ENCODE measurements around the gene PAFAH2. TPM values are rescaled to one million over a fixed set of nuclear protein-coding genes. Genes with fewer than 3 reads are reported as not detected.
"Not testable (repeated sequence)": the region's sequence is repeated elsewhere in the genome, so short reads cannot be mapped to it uniquely, and the experiment has no call there.

The PAFAH2 gene
- total RNA-seq, 2 experiments from 2014 or later, result 5.9 to 7.3 TPM

- CTCF ChIA-PET, result interaction anchor here (1.5 kb wide), 1 partner anchor 42 kb away, joined by 5 read pairs; no protein-coding TSS in a partner anchor
- Mint-ChIP-seq H3K4me1 (ENCODE audit: low read depth) (peaks cover 4% of the 10 kb centered on the region), H3K27ac (no peak overlapping the region), H3K9me3 (no peaks in the 10 kb centered on the region), H3K27me3 (no peaks in the 10 kb centered on the region), H3K36me3 (no peaks in the 10 kb centered on the region), H3K4me3 (no peak overlapping the region)
- intact Hi-C loops (cut with micrococcal nuclease), result no loop called here
- DNase-seq, result no peak
- POLR2A ChIA-PET, result no interaction called here
These were observed 60.9 kb downstream of the PAFAH2 start for GRCh38 chr1:25936947-25937346.

GRCh38 chr1:25933479-25934365 lies 64.1 kb downstream of the PAFAH2 start:
- peaks cover 4% of the 10 kb centered on the region for H3K4me1 Mint-ChIP-seq (ENCODE audit: low read depth)
- ChIA-PET CTCF (no interaction called here), POLR2A (no interaction called here)
- no peaks in the 10 kb centered on the region for H3K36me3 Mint-ChIP-seq
- H3K9me3 Mint-ChIP-seq, result no peaks in the 10 kb centered on the region
- H3K4me3 Mint-ChIP-seq, result no peak overlapping the region
- H3K27me3 Mint-ChIP-seq, result no peaks in the 10 kb centered on the region
- DNase-seq, result no peak
- intact Hi-C loops (cut with micrococcal nuclease), result no loop called here
- H3K27ac Mint-ChIP-seq, result no peak overlapping the region

- DNase-seq; H3K27ac Mint-ChIP-seq; H3K36me3 Mint-ChIP-seq; POLR2A ChIA-PET; H3K4me1 Mint-ChIP-seq (ENCODE audit: low read depth); H3K9me3 Mint-ChIP-seq; H3K4me3 Mint-ChIP-seq; CTCF ChIA-PET; intact Hi-C loops (cut with micrococcal nuclease); H3K27me3 Mint-ChIP-seq: not testable (repeated sequence)
These were observed 65.0 kb downstream of the PAFAH2 start for GRCh38 chr1:25932811-25933400.

- H3K27ac Mint-ChIP-seq, result no peak overlapping the region
- intact Hi-C loops (cut with micrococcal nuclease), result no loop called here
- POLR2A ChIA-PET, result no interaction called here
- no peaks in the 10 kb centered on the region for H3K36me3 Mint-ChIP-seq
- DNase-seq, result no peak
- no peaks in the 10 kb centered on the region for H3K9me3 Mint-ChIP-seq
- H3K4me3 Mint-ChIP-seq, result no peak overlapping the region
- CTCF ChIA-PET, result no interaction called here
- H3K27me3 Mint-ChIP-seq, result no peaks in the 10 kb centered on the region
- H3K4me1 Mint-ChIP-seq (ENCODE audit: low read depth), result peaks cover 4% of the 10 kb centered on the region
These were observed 65.5 kb downstream of the PAFAH2 start for GRCh38 chr1:25932321-25932720.

- Mint-ChIP-seq H3K27me3 (peaks cover under 1% of the 10 kb centered on the region), H3K9me3 (no peaks in the 10 kb centered on the region), H3K36me3 (no peaks in the 10 kb centered on the region), H3K4me1 (ENCODE audit: low read depth) (peaks cover 6% of the 10 kb centered on the region), H3K27ac (no peak overlapping the region), H3K4me3 (no peak overlapping the region)
- no peak for DNase-seq
- intact Hi-C loops (cut with micrococcal nuclease), result no loop called here
- CTCF ChIA-PET, result no interaction called here
- POLR2A ChIA-PET, result no interaction called here
These were observed 68.8 kb downstream of the PAFAH2 start for GRCh38 chr1:25929016-25929415.

GRCh38 chr1:25927521-25928265 lies 70.2 kb downstream of the PAFAH2 start:
- DNase-seq, result no peak

GRCh38 chr1:25926731-25927496 lies 70.9 kb downstream of the PAFAH2 start:
- CTCF ChIA-PET, result no interaction called here
- no peaks in the 10 kb centered on the region for H3K36me3 Mint-ChIP-seq
- peaks cover 1% of the 10 kb centered on the region for H3K27me3 Mint-ChIP-seq
- H3K4me1 Mint-ChIP-seq (ENCODE audit: low read depth), result peaks cover 16% of the 10 kb centered on the region
- intact Hi-C loops (cut with micrococcal nuclease), result no loop called here
- DNase-seq, result no peak
- H3K4me3 Mint-ChIP-seq, result no peak overlapping the region
- POLR2A ChIA-PET, result no interaction called here
- H3K27ac Mint-ChIP-seq, result no peak overlapping the region
- H3K9me3 Mint-ChIP-seq, result no peaks in the 10 kb centered on the region

More at GRCh38 chr1:25927521-25928265, 70.2 kb downstream of the PAFAH2 start:
- ChIA-PET POLR2A (interaction anchor here (0.6 kb wide), 1 partner anchor 315 kb away, joined by 4 read pairs; no protein-coding TSS in a partner anchor), CTCF (no interaction called here)
- no peak overlapping the region for H3K27ac Mint-ChIP-seq
- no peaks in the 10 kb centered on the region for H3K36me3 Mint-ChIP-seq
- H3K9me3 Mint-ChIP-seq, result no peaks in the 10 kb centered on the region
- H3K27me3 Mint-ChIP-seq, result peaks cover 1% of the 10 kb centered on the region
- peaks cover 9% of the 10 kb centered on the region for H3K4me1 Mint-ChIP-seq (ENCODE audit: low read depth)
- no peak overlapping the region for H3K4me3 Mint-ChIP-seq
- intact Hi-C loops (cut with micrococcal nuclease), result no loop called here

GRCh38 chr1:25924454-25924853 lies 73.4 kb downstream of the PAFAH2 start:
- Mint-ChIP-seq H3K27me3 (peaks cover 1% of the 10 kb centered on the region), H3K9me3 (no peaks in the 10 kb centered on the region), H3K4me1 (ENCODE audit: low read depth) (peaks cover 17% of the 10 kb centered on the region), H3K27ac (no peak overlapping the region), H3K4me3 (no peak overlapping the region), H3K36me3 (no peaks in the 10 kb centered on the region)
- ChIA-PET POLR2A (no interaction called here), CTCF (interaction anchor here (1.2 kb wide), 1 partner anchor 219 kb away, joined by 3 read pairs; no protein-coding TSS in a partner anchor)
- intact Hi-C loops (cut with micrococcal nuclease), result no loop called here
- no peak for DNase-seq

- Mint-ChIP-seq H3K9me3 (no peaks in the 10 kb centered on the region), H3K27me3 (peaks cover 1% of the 10 kb centered on the region), H3K4me3 (peak overlapping the region; percentile 59), H3K36me3 (no peaks in the 10 kb centered on the region), H3K4me1 (ENCODE audit: low read depth) (peaks cover 23% of the 10 kb centered on the region), H3K27ac (no peak overlapping the region)
- CTCF ChIA-PET, result interaction anchor here (1.8 to 2.9 kb wide), 3 partner anchors 19 to 75 kb away, joined by 6 to 14 read pairs (median 8); partner anchors contain the start of gene PAFAH2
- POLR2A ChIA-PET, result interaction anchor here (0.6 to 1.6 kb wide), 5 partner anchors 9 to 1522 kb away, joined by 3 to 6 read pairs (median 3); partner anchors contain the start of gene PAFAH2
- peak; percentile 31 for DNase-seq
- intact Hi-C loops (cut with micrococcal nuclease), result loop anchor here (2.0 kb wide), 1 partner anchor 16 kb away; the partner anchor contains the start of gene STMN1
These were observed 74.8 kb downstream of the PAFAH2 start for GRCh38 chr1:25922971-25923552.

- Mint-ChIP-seq H3K27me3 (peaks cover 1% of the 10 kb centered on the region), H3K4me3 (peak overlapping the region; percentile 70), H3K36me3 (no peaks in the 10 kb centered on the region), H3K9me3 (no peaks in the 10 kb centered on the region), H3K4me1 (ENCODE audit: low read depth) (peaks cover 27% of the 10 kb centered on the region), H3K27ac (no peak overlapping the region)
- intact Hi-C loops (cut with micrococcal nuclease), result loop anchor here (2.0 kb wide), 1 partner anchor 16 kb away; the partner anchor contains the start of gene STMN1
- CTCF ChIA-PET, result interaction anchor here (1.8 to 2.9 kb wide), 3 partner anchors 18 to 75 kb away, joined by 6 to 14 read pairs (median 8); partner anchors contain the start of gene PAFAH2
- POLR2A ChIA-PET, result interaction anchor here (0.6 to 1.6 kb wide), 3 partner anchors 8 to 1523 kb away, joined by 3 to 6 read pairs (median 3); partner anchors contain the start of gene PAFAH2
- peak; percentile 66 for DNase-seq
These were observed 75.5 kb downstream of the PAFAH2 start for GRCh38 chr1:25922056-25922970.

All from activated CD4-positive, alpha-beta memory T cell treated with anti-CD3 and anti-CD28 coated beads for 36 hours (primary cell).